Stimulated activated naive CD8-positive, alpha-beta T cell treated with anti-CD3 and anti-CD28 coated beads, Interleukin-15, Interleukin-2, amounts not matched to agents 100 ng/mL and 50 ng/mL, for 24 hours (primary cell): ENCODE measurements around the gene DDX25.

Source experiments
- H3K27ac Mint-ChIP-seq: one replicate; pipeline ENCODE4 v1.8.0; 2021; ENCODE audit warnings: mild to moderate bottlenecking, mixed read lengths
- H3K27me3 Mint-ChIP-seq: one replicate; pipeline ENCODE4 v1.8.0; 2021; ENCODE audit warnings: mixed read lengths
- H3K36me3 Mint-ChIP-seq: one replicate; pipeline ENCODE4 v1.8.0; 2021; ENCODE audit warnings: low read depth, mixed read lengths
- H3K4me1 Mint-ChIP-seq: one replicate; pipeline ENCODE4 v1.8.0; 2021; ENCODE audit warnings: low read depth, mixed read lengths
- H3K4me3 Mint-ChIP-seq: one replicate; pipeline ENCODE4 v1.8.0; 2021; ENCODE audit warnings: mild to moderate bottlenecking, mixed read lengths
- H3K9me3 Mint-ChIP-seq: one replicate; pipeline ENCODE4 v1.8.0; 2021; ENCODE audit warnings: mixed read lengths

DDX25 gene

GRCh38 chr11:125939081-125939521, 34.8 kb downstream of the DDX25 start:
- Mint-ChIP-seq H3K4me3 (no peak overlapping the region), H3K36me3 (no peaks in the 10 kb centered on the region), H3K27ac (no peak overlapping the region), H3K9me3 (no peaks in the 10 kb centered on the region), H3K27me3 (no peaks in the 10 kb centered on the region), H3K4me1 (peaks cover 5% of the 10 kb centered on the region)

- Mint-ChIP-seq H3K4me3 (no peak overlapping the region), H3K36me3 (no peaks in the 10 kb centered on the region), H3K27ac (no peak overlapping the region), H3K9me3 (no peaks in the 10 kb centered on the region), H3K4me1 (peaks cover 5% of the 10 kb centered on the region), H3K27me3 (no peaks in the 10 kb centered on the region)
Measured at GRCh38 chr11:125940145-125940544, 35.8 kb downstream of the DDX25 start.

GRCh38 chr11:125941267-125941618, 36.9 kb downstream of the DDX25 start:
- no peaks in the 10 kb centered on the region for H3K9me3 Mint-ChIP-seq
- peaks cover 5% of the 10 kb centered on the region for H3K4me1 Mint-ChIP-seq
- no peaks in the 10 kb centered on the region for H3K36me3 Mint-ChIP-seq
- H3K27ac Mint-ChIP-seq = no peak overlapping the region
- no peaks in the 10 kb centered on the region for H3K27me3 Mint-ChIP-seq
- H3K4me3 Mint-ChIP-seq = no peak overlapping the region

GRCh38 chr11:125941619-125942611, 37.6 kb downstream of the DDX25 start:
- Mint-ChIP-seq H3K27me3 (no peaks in the 10 kb centered on the region), H3K4me1 (peaks cover 5% of the 10 kb centered on the region), H3K27ac (no peak overlapping the region), H3K9me3 (no peaks in the 10 kb centered on the region), H3K4me3 (no peak overlapping the region), H3K36me3 (no peaks in the 10 kb centered on the region)

- no peak overlapping the region for H3K27ac Mint-ChIP-seq
Measured at GRCh38 chr11:125942771-125943428, 38.6 kb downstream of the DDX25 start.

GRCh38 chr11:125943661-125944349, 39.5 kb downstream of the DDX25 start:
- Mint-ChIP-seq H3K36me3 (no peaks in the 10 kb centered on the region), H3K27me3 (no peaks in the 10 kb centered on the region), H3K4me1 (peaks cover 5% of the 10 kb centered on the region), H3K27ac (no peak overlapping the region), H3K4me3 (no peak overlapping the region), H3K9me3 (no peaks in the 10 kb centered on the region)

More at GRCh38 chr11:125942771-125943428, 38.6 kb downstream of the DDX25 start:
- Mint-ChIP-seq H3K4me3 (no peak overlapping the region), H3K36me3 (no peaks in the 10 kb centered on the region), H3K27me3 (no peaks in the 10 kb centered on the region), H3K4me1 (peaks cover 5% of the 10 kb centered on the region), H3K9me3 (no peaks in the 10 kb centered on the region)

GRCh38 chr11:125944350-125945010, 40.2 kb downstream of the DDX25 start:
- no peak overlapping the region for H3K27ac Mint-ChIP-seq
- no peaks in the 10 kb centered on the region for H3K36me3 Mint-ChIP-seq
- H3K4me3 Mint-ChIP-seq = no peak overlapping the region
- H3K4me1 Mint-ChIP-seq = peaks cover 5% of the 10 kb centered on the region
- no peaks in the 10 kb centered on the region for H3K27me3 Mint-ChIP-seq
- H3K9me3 Mint-ChIP-seq = no peaks in the 10 kb centered on the region

- Mint-ChIP-seq H3K27me3 (no peaks in the 10 kb centered on the region), H3K36me3 (no peaks in the 10 kb centered on the region), H3K9me3 (no peaks in the 10 kb centered on the region), H3K4me1 (peaks cover 5% of the 10 kb centered on the region), H3K4me3 (no peak overlapping the region), H3K27ac (no peak overlapping the region)
Measured at GRCh38 chr11:125945011-125945796, 40.9 kb downstream of the DDX25 start.

- no peak within 1 kb of the TSS for H3K27ac Mint-ChIP-seq
- H3K27me3 Mint-ChIP-seq = no peaks in the 10 kb centered on the region
- H3K4me1 Mint-ChIP-seq = peaks cover 5% of the 10 kb centered on the region
- H3K9me3 Mint-ChIP-seq = no peaks in the 10 kb centered on the region
- H3K4me3 Mint-ChIP-seq = no peak within 1 kb of the TSS
- H3K36me3 Mint-ChIP-seq = no peaks in the 10 kb centered on the region
Measured at GRCh38 chr11:125945797-125946520, 41.7 kb downstream of the DDX25 start, which contains the start of gene VSIG10L2. Gene VSIG10L2, plus strand, starts transcription at chr11:125946044. Its CDS starts 12 bp downstream, at chr11:125946056.

GRCh38 chr11:125946712-125947418, 42.6 kb downstream of the DDX25 start:
- Mint-ChIP-seq H3K27ac (no peak overlapping the region), H3K36me3 (no peaks in the 10 kb centered on the region), H3K9me3 (no peaks in the 10 kb centered on the region), H3K27me3 (peaks cover 3% of the 10 kb centered on the region), H3K4me1 (peaks cover 5% of the 10 kb centered on the region), H3K4me3 (no peak overlapping the region)

GRCh38 chr11:125947419-125948277, 43.3 kb downstream of the DDX25 start:
- no peaks in the 10 kb centered on the region for H3K4me1 Mint-ChIP-seq

GRCh38 chr11:125948278-125949051, 44.2 kb downstream of the DDX25 start:
- Mint-ChIP-seq H3K36me3 (no peaks in the 10 kb centered on the region), H3K27me3 (peaks cover 3% of the 10 kb centered on the region), H3K27ac (no peak overlapping the region), H3K4me3 (no peak overlapping the region), H3K4me1 (no peaks in the 10 kb centered on the region), H3K9me3 (no peaks in the 10 kb centered on the region)

More at GRCh38 chr11:125947419-125948277, 43.3 kb downstream of the DDX25 start:
- Mint-ChIP-seq H3K27ac (no peak overlapping the region), H3K9me3 (no peaks in the 10 kb centered on the region), H3K27me3 (peaks cover 3% of the 10 kb centered on the region), H3K4me3 (no peak overlapping the region), H3K36me3 (no peaks in the 10 kb centered on the region)
